CD4-positive, alpha-beta T cell (primary cell): Measurements from ENCODE around the gene LRRFIP2. TPM values are rescaled to one million over a fixed set of nuclear protein-coding genes. Genes with fewer than 3 reads are reported as not detected.

Source experiments
- ATAC-seq: fragments of 200-7000 bp; cut with Tn5 transposase; one replicate; pipeline ENCODE4 v1.10.0; 2022; ENCODE audit warnings: mild to moderate bottlenecking; ENCODE audit not compliant: poor library complexity
- CTCF ChIA-PET: fragments of 350-600 bp; sonication (Branson Sonifier 250); formaldehyde crosslinking; loops from one replicate; lab custom pipeline; 2021; ENCODE audit warnings: antibody characterized with exemption, inconsistent platforms; lab: Charles Lee
- POLR2A ChIA-PET: fragments of 350-600 bp; sonication (Branson Sonifier 250); formaldehyde crosslinking; loops from one replicate; lab custom pipeline; 2021; ENCODE audit warnings: antibody characterized with exemption, inconsistent platforms; lab: Charles Lee
- DNase-seq, 14 experiments: peaks; one replicate each; pipeline ENCODE4 v3.0.0-alpha.2; 2013 to 2020; ENCODE audit warnings: mixed read lengths in 2 of 14
- H3K27ac ChIP-seq, 2 donors: one replicate each; pipeline versions ENCODE4 v1.5.1 to v1.7.0; 2013; ENCODE audit warnings: low read length in 2 of 2, low read depth in 1 of 2, mild to moderate bottlenecking in 1 of 2
- H3K27me3 ChIP-seq, 2 experiments: 1 replicate in 1 of 2; 2 replicates in 1 of 2; pipeline versions ENCODE4 v1.6.1 to v1.7.0; 2013; ENCODE audit warnings: low read length in 2 of 2, control low read depth in 1 of 2, mild to moderate bottlenecking in 1 of 2, moderate library complexity in 1 of 2; ENCODE audit not compliant: insufficient read depth in 2 of 2, control insufficient read depth in 1 of 2
- H3K36me3 ChIP-seq: one replicate; pipeline ENCODE4 v1.6.1; 2013; ENCODE audit warnings: low read length, control low read depth; ENCODE audit not compliant: insufficient read depth
- H3K4me1 ChIP-seq: one replicate; pipeline ENCODE4 v1.6.1; 2013; ENCODE audit warnings: low read length, control low read depth; ENCODE audit not compliant: insufficient read depth
- H3K4me3 ChIP-seq: one replicate; pipeline ENCODE4 v1.5.1; 2013; ENCODE audit warnings: mild to moderate bottlenecking, low read length, moderate library complexity
- H3K9me3 ChIP-seq, 2 experiments: 1 replicate in 1 of 2; 2 replicates in 1 of 2; pipeline versions ENCODE4 v1.6.1 to v1.7.0; 2013; ENCODE audit warnings: low read length in 2 of 2, mild to moderate bottlenecking in 2 of 2, control low read depth in 1 of 2, moderate library complexity in 1 of 2; ENCODE audit not compliant: control insufficient read depth in 1 of 2, insufficient read depth in 1 of 2
- H3K27ac Mint-ChIP-seq: one replicate; pipeline ENCODE4 v1.8.0; 2020; ENCODE audit warnings: mixed read lengths
- H3K27me3 Mint-ChIP-seq: one replicate; pipeline ENCODE4 v1.8.0; 2021; ENCODE audit warnings: mixed read lengths
- H3K36me3 Mint-ChIP-seq: one replicate; pipeline ENCODE4 v1.8.0; 2021; ENCODE audit warnings: low read depth, mixed read lengths
- H3K4me1 Mint-ChIP-seq: one replicate; pipeline ENCODE4 v1.8.0; 2021; ENCODE audit warnings: low read depth, mixed read lengths
- H3K4me3 Mint-ChIP-seq: one replicate; pipeline ENCODE4 v1.8.0; 2020; ENCODE audit warnings: mild to moderate bottlenecking, mixed read lengths
- H3K9me3 Mint-ChIP-seq: one replicate; pipeline ENCODE4 v1.8.0; 2020; ENCODE audit warnings: mixed read lengths
- intact Hi-C, 2 experiments: fragments of 100-400 bp; cut with DNase I in 1 of 2; cut with micrococcal nuclease in 1 of 2; formaldehyde crosslinking; loops; one replicate each; pipeline versions ENCODE4 v1.15.1 to v1.9.0; 2023 to 2025; cut with DNase I, micrococcal nuclease
- total RNA-seq, 174 experiments: library from RNA in 2 of 174; stranded (reverse) in 2 of 174; gene quantifications; one replicate each; pipeline ENCODE4 v1.2.3 and lab custom pipeline; 2021 to 2026
- TF ChIP-seq, protein P1 (sequence below): fragments of 200-600 bp; IDR thresholded peaks from one replicate; pipeline ENCODE4 v1.8.0; 2022; ENCODE audit warnings: antibody characterized with exemption, mild to moderate bottlenecking

LRRFIP2 gene
- total RNA-seq, 2 experiments from 2014 or later: 34.2 to 34.8 TPM

DNA sequence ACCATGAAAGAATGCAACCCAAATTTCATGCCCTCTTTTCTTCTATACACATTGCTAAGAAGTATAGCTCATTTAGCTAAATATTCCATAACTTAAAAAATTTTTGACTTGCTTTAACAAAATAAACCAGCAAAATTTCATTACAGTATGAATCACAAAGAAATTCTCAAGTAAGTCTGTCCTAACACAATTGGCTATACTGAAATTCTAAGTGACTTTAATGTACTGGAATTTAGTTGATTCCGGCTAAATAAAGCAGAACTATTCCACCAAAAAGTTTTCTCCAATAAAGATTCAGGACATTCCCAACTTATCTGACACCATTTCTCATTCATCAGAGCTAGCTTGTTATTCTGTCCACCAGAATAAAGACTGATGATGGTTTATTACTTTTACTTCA lies 23.8 kb downstream of the LRRFIP2 start:
- Histone ChIP-seq H3K4me3 (no peak overlapping the region), H3K9me3 (no peaks in the 10 kb centered on the region), H3K27ac (no peak overlapping the region), H3K4me1 (no peaks in the 10 kb centered on the region), H3K27me3 (no peaks in the 10 kb centered on the region), H3K36me3 (peaks cover 12% of the 10 kb centered on the region)
- DNase-seq (no peak), ATAC-seq (no peak)
- Mint-ChIP-seq H3K4me3 (no peak overlapping the region), H3K36me3 (peaks cover 73% of the 10 kb centered on the region), H3K9me3 (no peaks in the 10 kb centered on the region), H3K27me3 (no peaks in the 10 kb centered on the region), H3K27ac (no peak overlapping the region), H3K4me1 (peaks cover 36% of the 10 kb centered on the region)
- intact Hi-C loops: no loop called here
- POLR2A ChIA-PET: no interaction called here
- CTCF ChIA-PET: no interaction called here
- TF ChIP-seq, protein P1, sequence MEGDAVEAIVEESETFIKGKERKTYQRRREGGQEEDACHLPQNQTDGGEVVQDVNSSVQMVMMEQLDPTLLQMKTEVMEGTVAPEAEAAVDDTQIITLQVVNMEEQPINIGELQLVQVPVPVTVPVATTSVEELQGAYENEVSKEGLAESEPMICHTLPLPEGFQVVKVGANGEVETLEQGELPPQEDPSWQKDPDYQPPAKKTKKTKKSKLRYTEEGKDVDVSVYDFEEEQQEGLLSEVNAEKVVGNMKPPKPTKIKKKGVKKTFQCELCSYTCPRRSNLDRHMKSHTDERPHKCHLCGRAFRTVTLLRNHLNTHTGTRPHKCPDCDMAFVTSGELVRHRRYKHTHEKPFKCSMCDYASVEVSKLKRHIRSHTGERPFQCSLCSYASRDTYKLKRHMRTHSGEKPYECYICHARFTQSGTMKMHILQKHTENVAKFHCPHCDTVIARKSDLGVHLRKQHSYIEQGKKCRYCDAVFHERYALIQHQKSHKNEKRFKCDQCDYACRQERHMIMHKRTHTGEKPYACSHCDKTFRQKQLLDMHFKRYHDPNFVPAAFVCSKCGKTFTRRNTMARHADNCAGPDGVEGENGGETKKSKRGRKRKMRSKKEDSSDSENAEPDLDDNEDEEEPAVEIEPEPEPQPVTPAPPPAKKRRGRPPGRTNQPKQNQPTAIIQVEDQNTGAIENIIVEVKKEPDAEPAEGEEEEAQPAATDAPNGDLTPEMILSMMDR: no peak

DNA sequence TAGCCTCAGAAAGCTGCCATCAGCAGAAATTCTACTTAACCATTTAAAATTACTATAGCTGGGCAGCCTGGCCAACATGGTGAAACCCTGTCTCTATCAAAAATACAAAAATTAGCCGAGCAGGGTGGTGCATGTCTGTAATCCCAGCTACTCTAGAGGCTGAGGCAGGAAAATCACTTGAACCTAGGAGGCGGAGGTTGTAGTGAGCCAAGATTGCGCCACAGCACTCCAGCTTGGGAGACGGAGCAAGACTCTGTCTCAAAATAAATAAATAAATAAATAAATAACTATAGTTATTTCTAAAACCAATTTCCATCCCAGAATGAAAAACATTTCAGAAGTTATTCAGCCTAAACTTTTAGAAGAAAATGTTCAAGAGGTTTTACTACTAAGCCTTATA lies 25.1 kb downstream of the LRRFIP2 start:
- CTCF ChIA-PET: no interaction called here

DNA sequence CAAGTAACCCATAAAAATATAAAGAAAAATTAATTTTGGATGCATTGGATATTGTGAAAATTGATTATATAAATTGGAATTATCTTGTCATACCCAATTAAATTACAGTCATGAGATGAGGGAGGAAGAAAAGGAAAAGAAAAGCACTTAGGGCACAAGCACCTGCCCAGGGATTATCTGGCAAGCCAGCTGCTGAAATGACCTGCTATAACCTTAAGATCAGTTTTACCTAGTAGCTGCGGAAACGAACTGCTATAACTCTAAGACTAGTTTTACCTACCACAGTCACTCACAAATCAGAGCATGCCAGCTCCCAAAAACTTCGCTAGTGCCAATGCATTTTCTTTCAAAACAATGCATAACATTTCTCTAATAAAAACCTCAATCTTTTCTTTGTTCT lies 26.2 kb downstream of the LRRFIP2 start:
- Mint-ChIP-seq H3K9me3 (no peaks in the 10 kb centered on the region), H3K36me3 (peaks cover 75% of the 10 kb centered on the region)
- ATAC-seq: no peak

More for the DNA sequence above, 25.1 kb downstream of the LRRFIP2 start:
- TF ChIP-seq, protein P1: no peak
- no peaks in the 10 kb centered on the region for H3K27me3 ChIP-seq
- Mint-ChIP-seq H3K4me3 (no peak overlapping the region), H3K9me3 (no peaks in the 10 kb centered on the region), H3K4me1 (peaks cover 34% of the 10 kb centered on the region), H3K27ac (no peak overlapping the region), H3K36me3 (peaks cover 77% of the 10 kb centered on the region), H3K27me3 (no peaks in the 10 kb centered on the region)
- intact Hi-C loops: no loop called here
- POLR2A ChIA-PET: no interaction called here
- no peaks in the 10 kb centered on the region for H3K4me1 ChIP-seq
- peaks cover 12% of the 10 kb centered on the region for H3K36me3 ChIP-seq
- H3K27ac ChIP-seq: no peak overlapping the region
- no peak for ATAC-seq
- DNase-seq: no peak
- H3K9me3 ChIP-seq: no peaks in the 10 kb centered on the region
- no peak overlapping the region for H3K4me3 ChIP-seq

More for the DNA sequence above, 26.2 kb downstream of the LRRFIP2 start:
- no peak overlapping the region for H3K27ac ChIP-seq
- no peak for DNase-seq
- TF ChIP-seq, protein P1: no peak
- peaks cover 24% of the 10 kb centered on the region for H3K4me1 Mint-ChIP-seq
- no peak overlapping the region for H3K4me3 ChIP-seq
- CTCF ChIA-PET: interaction anchor here (1.1 kb wide), 1 partner anchor 12 kb away, joined by 4 read pairs; no protein-coding TSS in a partner anchor
- no peak overlapping the region for H3K4me3 Mint-ChIP-seq
- peaks cover 17% of the 10 kb centered on the region for H3K36me3 ChIP-seq
- POLR2A ChIA-PET: no interaction called here
- intact Hi-C loops: no loop called here
- no peak overlapping the region for H3K27ac Mint-ChIP-seq
- no peaks in the 10 kb centered on the region for H3K27me3 ChIP-seq
- H3K27me3 Mint-ChIP-seq: no peaks in the 10 kb centered on the region
- no peaks in the 10 kb centered on the region for H3K9me3 ChIP-seq
- no peaks in the 10 kb centered on the region for H3K4me1 ChIP-seq
